ENCODE measurements around the gene MAP3K4. TPM values are rescaled to one million over a fixed set of nuclear protein-coding genes. Genes with fewer than 3 reads are reported as not detected.
"Not testable (repeated sequence)": the region's sequence is repeated elsewhere in the genome, so short reads cannot be mapped to it uniquely, and the experiment has no call there.

Gene MAP3K4
- total RNA-seq, 2 experiments from 2014 or later = 32.8 to 38.1 TPM

GRCh38 chr6:161117308-161117707, 125.7 kb downstream of the MAP3K4 start:
- H3K4me3 Mint-ChIP-seq = no peak overlapping the region
- H3K9me3 Mint-ChIP-seq = peaks cover 11% of the 10 kb centered on the region
- H3K36me3 Mint-ChIP-seq = peaks cover 65% of the 10 kb centered on the region
- no peak for DNase-seq
- H3K4me1 Mint-ChIP-seq = no peaks in the 10 kb centered on the region
- H3K27ac Mint-ChIP-seq = no peak overlapping the region
- H3K27me3 Mint-ChIP-seq = no peaks in the 10 kb centered on the region

GRCh38 chr6:161117942-161118341, 126.4 kb downstream of the MAP3K4 start:
- H3K4me3 Mint-ChIP-seq = no peak overlapping the region
- H3K27ac Mint-ChIP-seq = no peak overlapping the region
- peaks cover 16% of the 10 kb centered on the region for H3K9me3 Mint-ChIP-seq
- no peaks in the 10 kb centered on the region for H3K4me1 Mint-ChIP-seq
- peaks cover 65% of the 10 kb centered on the region for H3K36me3 Mint-ChIP-seq
- DNase-seq = no peak
- no peaks in the 10 kb centered on the region for H3K27me3 Mint-ChIP-seq

GRCh38 chr6:161123319-161123718, 131.8 kb downstream of the MAP3K4 start:
- H3K27ac Mint-ChIP-seq, H3K4me3 Mint-ChIP-seq, H3K4me1 Mint-ChIP-seq, H3K27me3 Mint-ChIP-seq, DNase-seq: not testable (repeated sequence)
- Mint-ChIP-seq H3K36me3 (peaks cover 86% of the 10 kb centered on the region), H3K9me3 (peaks cover 27% of the 10 kb centered on the region)

DNA sequence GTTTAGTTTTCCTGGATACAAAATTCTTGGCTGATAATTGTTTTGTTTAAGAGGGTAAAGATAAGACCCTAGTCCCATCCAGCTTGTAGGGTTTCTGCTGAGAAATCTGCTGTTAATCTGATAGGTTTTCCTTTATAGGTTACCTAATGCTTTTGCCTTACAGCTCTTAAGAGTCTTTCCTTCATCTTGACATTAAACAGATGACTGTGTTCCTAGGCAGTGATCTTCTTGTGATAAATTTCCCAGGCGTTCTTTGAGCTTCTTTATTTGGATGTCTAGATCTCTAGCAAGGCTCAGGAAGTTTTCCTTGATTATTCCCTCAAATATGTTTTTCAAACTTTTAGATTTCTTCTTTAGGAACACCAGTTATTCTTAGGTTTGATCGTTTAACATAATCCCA, 134.0 kb downstream of the MAP3K4 start:
- H3K36me3 Mint-ChIP-seq = peaks cover 77% of the 10 kb centered on the region

GRCh38 chr6:161127071-161127740, 135.6 kb downstream of the MAP3K4 start:
- Mint-ChIP-seq H3K9me3 (peaks cover 17% of the 10 kb centered on the region), H3K36me3 (peaks cover 64% of the 10 kb centered on the region), H3K27ac (no peak overlapping the region), H3K4me3 (no peak overlapping the region), H3K27me3 (no peaks in the 10 kb centered on the region), H3K4me1 (peaks cover 12% of the 10 kb centered on the region)
- no peak for DNase-seq

More for the DNA sequence above, 134.0 kb downstream of the MAP3K4 start:
- Mint-ChIP-seq H3K4me1 (peaks cover 12% of the 10 kb centered on the region), H3K9me3 (peaks cover 23% of the 10 kb centered on the region), H3K27ac (no peak overlapping the region), H3K27me3 (no peaks in the 10 kb centered on the region), H3K4me3 (no peak overlapping the region)
- DNase-seq = no peak

- Mint-ChIP-seq H3K9me3 (peaks cover 9% of the 10 kb centered on the region), H3K4me3 (no peak overlapping the region), H3K27me3 (no peaks in the 10 kb centered on the region), H3K27ac (peak overlapping the region; percentile 72), H3K4me1 (peaks cover 12% of the 10 kb centered on the region), H3K36me3 (peaks cover 54% of the 10 kb centered on the region)
- DNase-seq = no peak
Observed at GRCh38 chr6:161128230-161128629, 136.7 kb downstream of the MAP3K4 start.

- peaks cover 12% of the 10 kb centered on the region for H3K4me1 Mint-ChIP-seq
- H3K36me3 Mint-ChIP-seq = peaks cover 49% of the 10 kb centered on the region
- H3K27ac Mint-ChIP-seq = peak overlapping the region; percentile 72
- H3K27me3 Mint-ChIP-seq = no peaks in the 10 kb centered on the region
- no peak overlapping the region for H3K4me3 Mint-ChIP-seq
- H3K9me3 Mint-ChIP-seq = peaks cover 4% of the 10 kb centered on the region
- DNase-seq = peak; percentile 14
Observed at GRCh38 chr6:161128680-161129196, 137.2 kb downstream of the MAP3K4 start.

GRCh38 chr6:161130541-161130940, 139.0 kb downstream of the MAP3K4 start:
- DNase-seq = no peak
- Mint-ChIP-seq H3K36me3 (peaks cover 30% of the 10 kb centered on the region), H3K9me3 (no peaks in the 10 kb centered on the region), H3K27ac (no peak overlapping the region), H3K4me3 (no peak overlapping the region), H3K27me3 (no peaks in the 10 kb centered on the region), H3K4me1 (peaks cover 12% of the 10 kb centered on the region)

GRCh38 chr6:161130967-161131766, 139.6 kb downstream of the MAP3K4 start:
- DNase-seq = no peak
- Mint-ChIP-seq H3K27me3 (no peaks in the 10 kb centered on the region), H3K9me3 (no peaks in the 10 kb centered on the region), H3K36me3 (peaks cover 24% of the 10 kb centered on the region), H3K4me3 (no peak overlapping the region), H3K27ac (peak overlapping the region; percentile 25), H3K4me1 (peaks cover 12% of the 10 kb centered on the region)

GRCh38 chr6:161132384-161132783, 140.8 kb downstream of the MAP3K4 start:
- DNase-seq = no peak
- no peaks in the 10 kb centered on the region for H3K27me3 Mint-ChIP-seq
- H3K36me3 Mint-ChIP-seq = peaks cover 17% of the 10 kb centered on the region
- no peak overlapping the region for H3K4me3 Mint-ChIP-seq
- H3K4me1 Mint-ChIP-seq = peaks cover 12% of the 10 kb centered on the region
- no peak overlapping the region for H3K27ac Mint-ChIP-seq
- no peaks in the 10 kb centered on the region for H3K9me3 Mint-ChIP-seq

- DNase-seq = no peak
- Mint-ChIP-seq H3K27me3 (no peaks in the 10 kb centered on the region), H3K36me3 (peaks cover 8% of the 10 kb centered on the region), H3K4me1 (peaks cover 2% of the 10 kb centered on the region), H3K4me3 (no peak overlapping the region), H3K9me3 (no peaks in the 10 kb centered on the region), H3K27ac (no peak overlapping the region)
Observed at GRCh38 chr6:161133963-161134362, 142.4 kb downstream of the MAP3K4 start.

DNA sequence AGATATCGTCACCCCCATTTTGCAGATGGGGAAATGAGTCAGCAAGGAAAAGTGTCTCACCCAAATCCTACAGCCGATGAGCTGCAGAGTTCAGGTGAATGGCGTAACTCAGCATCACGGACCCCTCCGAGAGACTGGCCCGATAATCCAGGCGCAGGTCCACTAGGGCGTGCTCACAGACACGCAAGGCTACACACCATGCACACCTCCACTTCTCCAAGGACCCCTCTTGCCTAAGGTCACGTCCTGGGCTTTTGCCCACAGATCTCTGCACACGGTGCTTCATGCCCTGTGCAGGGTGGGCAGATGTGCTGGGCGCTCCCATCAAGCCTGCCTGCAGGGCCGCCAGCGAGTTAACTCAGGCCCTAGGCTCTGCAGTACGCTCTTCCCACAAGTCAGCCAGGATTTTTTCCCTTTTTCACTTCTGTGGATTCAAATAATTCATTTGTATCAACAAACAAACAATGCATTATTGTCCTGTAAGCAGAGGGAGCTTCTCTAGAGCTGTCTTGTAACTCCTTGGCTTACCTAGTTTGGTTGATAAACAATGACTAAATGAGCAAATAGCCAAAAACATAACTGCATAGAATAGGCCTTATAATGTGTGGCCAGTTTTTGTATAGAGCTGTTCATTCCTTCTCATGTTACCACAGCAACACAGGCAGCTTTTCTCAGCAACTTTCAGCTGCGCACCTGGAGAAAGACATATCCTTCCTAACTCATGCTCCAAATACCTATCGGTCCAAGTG, 143.2 kb downstream of the MAP3K4 start:
- Mint-ChIP-seq H3K9me3 (no peaks in the 10 kb centered on the region), H3K27me3 (no peaks in the 10 kb centered on the region), H3K4me3 (no peak overlapping the region), H3K27ac (no peak overlapping the region), H3K36me3 (peaks cover 3% of the 10 kb centered on the region), H3K4me1 (no peaks in the 10 kb centered on the region)
- no peak for DNase-seq

DNA sequence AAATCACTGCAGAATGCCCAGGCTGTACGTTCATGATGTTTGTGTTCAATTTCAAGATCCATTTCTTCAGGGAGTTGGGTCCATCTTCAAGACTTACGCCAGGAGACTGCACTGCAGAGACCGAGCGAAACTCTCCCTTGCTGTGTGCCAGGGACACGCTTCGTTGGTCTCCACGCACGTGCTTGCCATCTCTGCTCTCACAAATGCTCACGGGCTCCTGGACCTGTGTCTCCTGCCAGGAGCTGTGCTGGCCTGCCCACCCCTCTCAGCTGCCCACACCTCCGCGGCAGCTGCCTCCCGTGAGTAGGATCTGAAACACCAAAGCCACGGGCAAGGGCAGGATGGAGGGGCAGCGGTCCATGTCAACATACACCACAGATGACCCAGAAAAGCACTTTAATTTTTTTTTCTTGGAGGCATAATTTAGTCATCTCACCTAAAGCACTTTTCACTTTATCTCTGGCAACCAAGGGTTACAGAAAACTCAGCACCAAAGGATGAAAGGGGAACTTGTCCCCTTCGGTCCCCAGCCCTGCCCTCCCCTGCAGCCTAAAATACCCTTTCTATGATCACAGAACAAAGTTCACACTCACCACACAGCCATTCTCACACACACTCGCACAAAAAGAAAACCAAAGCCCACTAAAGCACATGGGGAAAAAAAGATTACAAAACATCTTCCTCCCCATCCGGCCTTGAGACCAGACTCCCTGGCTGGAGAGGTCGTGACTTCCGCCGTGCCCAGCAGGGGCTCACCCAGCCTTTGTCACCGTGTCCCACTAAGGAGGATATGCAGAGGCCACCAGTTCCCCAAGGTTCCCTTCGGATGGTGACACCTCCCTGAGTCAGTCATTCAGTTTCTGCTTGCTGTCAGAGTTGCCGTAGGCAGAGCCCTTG, 144.4 kb downstream of the MAP3K4 start:
- Mint-ChIP-seq H3K27me3 (no peaks in the 10 kb centered on the region), H3K4me1 (no peaks in the 10 kb centered on the region), H3K4me3 (no peak overlapping the region), H3K9me3 (no peaks in the 10 kb centered on the region), H3K27ac (no peak overlapping the region), H3K36me3 (no peaks in the 10 kb centered on the region)
- no peak for DNase-seq

GRCh38 chr6:161136655-161137054, 145.1 kb downstream of the MAP3K4 start:
- DNase-seq = no peak
- Mint-ChIP-seq H3K4me3 (no peak overlapping the region), H3K27me3 (no peaks in the 10 kb centered on the region), H3K27ac (no peak overlapping the region), H3K9me3 (no peaks in the 10 kb centered on the region), H3K4me1 (no peaks in the 10 kb centered on the region), H3K36me3 (no peaks in the 10 kb centered on the region)

Measured in activated naive CD8-positive, alpha-beta T cell treated with anti-CD3 and anti-CD28 coated beads for 36 hours (primary cell).